ENCODE data around the gene PLCG2. TPM values are rescaled to one million over a fixed set of nuclear protein-coding genes. Genes with fewer than 3 reads are reported as not detected.

Gene PLCG2
- total and polyA plus RNA-seq, 9 donors: 3.3 to 16.4 (median 5.6) TPM

GRCh38 chr16:81997738-81998137, 218.6 kb downstream of the PLCG2 start:
- intact Hi-C loops (cut with DNase I): no loop called here
- no peaks in the 10 kb centered on the region for H3K4me1 ChIP-seq (ENCODE audit: insufficient read depth)
- 0 to 17% (median 7%) methylated on average over 2 of the region's 2 CpGs for WGBS, 3 donors
- H3K27ac ChIP-seq: no peak overlapping the region
- no peaks in the 10 kb centered on the region for H3K36me3 ChIP-seq
- H3K27me3 ChIP-seq: no peaks in the 10 kb centered on the region
- H3K4me3 ChIP-seq: no peak overlapping the region
- no peak for DNase-seq
- TF ChIP-seq EP300 (IDR thresholded peaks at IDR 0.05): no peak
- TF ChIP-seq POLR2A (IDR thresholded peaks at IDR 0.05): no peak
- TF ChIP-seq CTCF (IDR thresholded peaks at IDR 0.05): no peak
- no peaks in the 10 kb centered on the region for H3K9me3 ChIP-seq

DNA sequence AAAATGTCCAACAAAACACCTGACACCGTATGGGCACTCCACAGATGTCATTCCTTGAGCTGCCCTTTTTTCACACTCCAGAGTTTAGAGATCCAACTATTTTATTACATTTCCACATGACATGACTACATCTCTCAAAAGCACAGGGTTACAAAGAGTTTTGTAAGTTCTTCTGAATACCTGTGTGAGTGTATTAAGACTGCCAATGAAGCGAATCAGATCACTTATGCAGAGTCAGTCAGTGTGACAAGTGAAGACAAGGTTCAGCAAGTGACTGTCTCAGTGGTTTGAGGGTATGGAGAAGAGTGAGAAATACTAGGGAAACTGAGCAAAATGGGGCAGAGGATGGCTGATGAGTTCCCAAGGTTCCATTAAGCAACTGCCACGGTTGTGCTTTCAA, 223.7 kb downstream of the PLCG2 start:
- Histone ChIP-seq H3K9me3 (no peaks in the 10 kb centered on the region), H3K27me3 (no peaks in the 10 kb centered on the region), H3K4me3 (no peak overlapping the region), H3K27ac (no peak overlapping the region), H3K36me3 (no peaks in the 10 kb centered on the region), H3K4me1 (ENCODE audit: insufficient read depth) (no peaks in the 10 kb centered on the region)
- no peak for DNase-seq
- TF ChIP-seq EP300 (IDR thresholded peaks at IDR 0.05): no peak
- TF ChIP-seq CTCF (IDR thresholded peaks at IDR 0.05): no peak
- TF ChIP-seq POLR2A (IDR thresholded peaks at IDR 0.05): no peak
- intact Hi-C loops (cut with DNase I): no loop called here
- 66 to 78% (median 71%) methylated on average over 3 of the region's 3 CpGs for WGBS, 3 donors

- H3K27me3 ChIP-seq: no peaks in the 10 kb centered on the region
- no peak overlapping the region for H3K4me3 ChIP-seq
- intact Hi-C loops (cut with DNase I): no loop called here
- TF ChIP-seq CTCF (IDR thresholded peaks at IDR 0.05): no peak
- no peak for TF ChIP-seq POLR2A (IDR thresholded peaks at IDR 0.05)
- H3K4me1 ChIP-seq (ENCODE audit: insufficient read depth): no peaks in the 10 kb centered on the region
- no peak for DNase-seq
- H3K27ac ChIP-seq: no peak overlapping the region
- H3K36me3 ChIP-seq: no peaks in the 10 kb centered on the region
- no peaks in the 10 kb centered on the region for H3K9me3 ChIP-seq
- 58 to 68% (median 61%) methylated on average over 5 of the region's 5 CpGs for WGBS, 3 donors
Observed at GRCh38 chr16:82004601-82005000, 225.5 kb downstream of the PLCG2 start.

DNA sequence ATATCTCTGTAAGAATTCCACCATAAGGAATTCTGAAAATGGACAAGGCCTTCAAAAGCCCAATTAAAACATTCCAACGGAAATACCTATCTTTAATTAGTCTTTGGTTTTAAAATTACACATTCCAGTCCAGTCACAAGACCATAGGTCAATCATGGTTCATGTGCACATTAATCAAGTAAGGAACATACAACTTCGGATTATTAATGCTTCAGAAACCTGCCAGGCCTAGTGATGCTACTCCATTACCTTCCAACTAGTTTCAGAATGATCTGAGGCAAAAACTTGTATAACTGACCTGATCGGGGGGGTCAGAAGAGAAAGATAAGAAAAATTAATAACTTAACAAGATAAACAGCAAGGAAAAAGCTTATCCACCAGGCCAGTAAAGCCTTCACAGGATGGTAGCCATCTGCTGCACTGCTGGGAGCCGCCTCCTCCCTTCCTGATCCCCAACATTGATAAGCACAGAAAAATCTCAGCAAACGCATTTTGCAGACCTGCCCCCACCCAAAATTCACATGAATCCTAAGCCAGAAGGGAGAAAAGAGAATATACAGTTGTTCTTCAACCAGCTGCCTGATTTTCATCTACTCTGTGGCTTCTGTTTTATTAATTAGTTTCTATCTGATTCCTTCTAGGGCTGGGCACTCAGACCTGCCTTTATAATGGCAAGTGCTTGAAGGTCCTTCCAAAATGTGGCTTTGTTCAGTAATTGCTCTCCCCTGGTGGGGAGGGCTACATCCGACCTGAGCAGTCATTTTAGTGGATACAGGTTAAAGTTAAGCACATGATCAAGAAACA, 226.1 kb downstream of the PLCG2 start:
- Histone ChIP-seq H3K4me3 (no peak overlapping the region), H3K27me3 (no peaks in the 10 kb centered on the region), H3K9me3 (no peaks in the 10 kb centered on the region), H3K27ac (no peak overlapping the region), H3K36me3 (no peaks in the 10 kb centered on the region), H3K4me1 (ENCODE audit: insufficient read depth) (no peaks in the 10 kb centered on the region)
- intact Hi-C loops (cut with DNase I): no loop called here
- WGBS, 3 donors: 18 to 35% (median 24%) methylated on average over 6 of the region's 6 CpGs
- no peak for TF ChIP-seq EP300 (IDR thresholded peaks at IDR 0.05)
- no peak for TF ChIP-seq POLR2A (IDR thresholded peaks at IDR 0.05)
- no peak for TF ChIP-seq CTCF (IDR thresholded peaks at IDR 0.05)
- DNase-seq: no peak

All from ovary (tissue), 9 donors.